Measurements from ENCODE around the gene NFE2L3. TPM values are rescaled to one million over a fixed set of nuclear protein-coding genes. Genes with fewer than 3 reads are reported as not detected.
"Not testable (repeated sequence)": the region's sequence is repeated elsewhere in the genome, so short reads cannot be mapped to it uniquely, and the experiment has no call there.

NFE2L3 gene
- total RNA-seq, 1 experiment from 2014 or later: 110 TPM

- DNase-seq (ENCODE audit: low spot score): no peak
Measured at GRCh38 chr7:26186364-26187311, 34.6 kb downstream of the NFE2L3 start.

GRCh38 chr7:26187380-26188205, 35.6 kb downstream of the NFE2L3 start:
- DNase-seq (ENCODE audit: low spot score): no peak

GRCh38 chr7:26188206-26188956, 36.4 kb downstream of the NFE2L3 start:
- DNase-seq (ENCODE audit: low spot score): no peak

GRCh38 chr7:26188957-26189541, 37.1 kb downstream of the NFE2L3 start:
- no peak for DNase-seq (ENCODE audit: low spot score)

- DNase-seq (ENCODE audit: low spot score): no peak
Measured at GRCh38 chr7:26189697-26190096, 37.7 kb downstream of the NFE2L3 start.

GRCh38 chr7:26190417-26190869, 38.4 kb downstream of the NFE2L3 start:
- DNase-seq (ENCODE audit: low spot score): no peak

GRCh38 chr7:26191233-26191973, 39.4 kb downstream of the NFE2L3 start:
- DNase-seq (ENCODE audit: low spot score): no peak

- DNase-seq (ENCODE audit: low spot score): no peak
Measured at GRCh38 chr7:26191974-26192479, 40.0 kb downstream of the NFE2L3 start.

GRCh38 chr7:26192485-26193087, 40.6 kb downstream of the NFE2L3 start:
- no peak for DNase-seq (ENCODE audit: low spot score)

- DNase-seq (ENCODE audit: low spot score): no peak
Measured at GRCh38 chr7:26193432-26194207, 41.6 kb downstream of the NFE2L3 start.

GRCh38 chr7:26194764-26195163, 42.8 kb downstream of the NFE2L3 start:
- DNase-seq (ENCODE audit: low spot score): not testable (repeated sequence)

- DNase-seq (ENCODE audit: low spot score): no peak
Measured at GRCh38 chr7:26195182-26195581, 43.2 kb downstream of the NFE2L3 start.

- no peak for DNase-seq (ENCODE audit: low spot score)
Measured at GRCh38 chr7:26195867-26196657, 44.1 kb downstream of the NFE2L3 start.

- DNase-seq (ENCODE audit: low spot score): peak; percentile 19
Measured at GRCh38 chr7:26197153-26198115, 45.4 kb downstream of the NFE2L3 start.

GRCh38 chr7:26198133-26198780, 46.3 kb downstream of the NFE2L3 start:
- DNase-seq (ENCODE audit: low spot score): peak; percentile 33

GRCh38 chr7:26198781-26199169, 46.8 kb downstream of the NFE2L3 start:
- DNase-seq (ENCODE audit: low spot score): no peak
